H1 (cell line): Measurements from ENCODE around the gene SIRPB1. TPM values are rescaled to one million over a fixed set of nuclear protein-coding genes. Genes with fewer than 3 reads are reported as not detected.

Experiments used
- CTCF ChIA-PET: fragments of 300-600 bp; sonication (Branson Sonifier 250); formaldehyde crosslinking; loops from one replicate; lab custom pipeline; 2021; ENCODE audit not compliant: partially characterized antibody; lab: Charles Lee
- POLR2A ChIA-PET: fragments of 300-600 bp; sonication (Branson Sonifier 250); formaldehyde crosslinking; loops from one replicate; lab custom pipeline; 2021; ENCODE audit warnings: inconsistent platforms; ENCODE audit not compliant: partially characterized antibody; lab: Charles Lee
- DNase-seq, 2 experiments: peaks; one replicate each; pipeline versions ENCODE4 v3.0.0 to v3.0.0-alpha.2; 2010 to 2022; ENCODE audit warnings: low spot score in 2 of 2, low read depth in 1 of 2, mixed read lengths in 1 of 2
- FAIRE-seq: peaks from 2 replicates; lab custom pipeline; 2011; peaks lifted over from hg19 to GRCh38; lab: Jason Lieb, UNC
- H2AFZ ChIP-seq: 2 replicates; pipeline ENCODE4 v1.8.1; 2012; ENCODE audit warnings: low read length, inconsistent platforms
- H2AK5ac ChIP-seq: 2 replicates; pipeline ENCODE4 v1.6.1; 2013; ENCODE audit warnings: low read depth, low read length
- H2BK120ac ChIP-seq: replicated peaks from 2 replicates; pipeline ENCODE3; 2013; ENCODE audit warnings: low read depth, low read length, inconsistent platforms
- H2BK12ac ChIP-seq: 2 replicates; pipeline ENCODE4 v1.6.1; 2013; ENCODE audit warnings: low read depth, low read length
- H2BK15ac ChIP-seq: 2 replicates; pipeline ENCODE4 v1.6.1; 2013; ENCODE audit warnings: low read length
- H2BK20ac ChIP-seq: 2 replicates; pipeline ENCODE4 v1.6.1; 2013; ENCODE audit warnings: low read length
- H2BK5ac ChIP-seq: 2 replicates; pipeline ENCODE4 v1.6.1; 2013; ENCODE audit warnings: low read depth, low read length
- H3K14ac ChIP-seq: 2 replicates; pipeline ENCODE4 v1.6.1; 2013; ENCODE audit warnings: inconsistent platforms; ENCODE audit not compliant: insufficient read length
- H3K18ac ChIP-seq: 2 replicates; pipeline ENCODE4 v1.6.1; 2013; ENCODE audit warnings: low read length; ENCODE audit errors: extremely low read depth
- H3K23ac ChIP-seq: 2 replicates; pipeline ENCODE4 v1.6.1; 2013; ENCODE audit warnings: inconsistent platforms; ENCODE audit not compliant: insufficient read length
- H3K23me2 ChIP-seq: 2 replicates; pipeline ENCODE4 v1.6.1; 2013; ENCODE audit warnings: low read depth, low read length
- H3K27ac ChIP-seq: 2 replicates; pipeline ENCODE4 v1.6.1; 2011; ENCODE audit warnings: low read depth, low read length, inconsistent platforms
- H3K27me3 ChIP-seq, 4 experiments: replicated peaks in 1 of 4; 1 replicate in 1 of 4; 2 replicates in 3 of 4; pipeline versions ENCODE4 v1.6.1 to v1.8.1; 2011 to 2013; ENCODE audit warnings: low read length in 3 of 4, mild to moderate bottlenecking in 3 of 4, inconsistent platforms in 2 of 4, mixed read lengths in 2 of 4, moderate library complexity in 1 of 4; ENCODE audit not compliant: control insufficient read depth in 3 of 4, insufficient read depth in 3 of 4; ENCODE audit errors: extremely low read depth in 1 of 4
- H3K36me3 ChIP-seq, 4 experiments: 2 replicates each; pipeline versions ENCODE4 v1.6.1 to v1.8.1; 2011 to 2013; ENCODE audit warnings: mild to moderate bottlenecking in 4 of 4, low read length in 3 of 4, moderate library complexity in 2 of 4, control low read depth in 1 of 4, inconsistent platforms in 1 of 4; ENCODE audit not compliant: insufficient read depth in 4 of 4, control insufficient read depth in 2 of 4
- H3K4ac ChIP-seq: replicated peaks from 2 replicates; pipeline ENCODE3; 2013; ENCODE audit warnings: low read length, low read depth, mixed read lengths, inconsistent platforms; ENCODE audit not compliant: insufficient read length
- H3K4me1 ChIP-seq, 4 experiments: replicated peaks in 1 of 4; 1 replicate in 1 of 4; 2 replicates in 3 of 4; pipeline versions ENCODE4 v1.6.1 to v1.8.1; 2011 to 2013; ENCODE audit warnings: low read length in 3 of 4, inconsistent platforms in 2 of 4, mixed read lengths in 1 of 4; ENCODE audit not compliant: insufficient read depth in 4 of 4, control insufficient read depth in 3 of 4
- H3K4me2 ChIP-seq, 2 experiments: 2 replicates each; pipeline versions ENCODE4 v1.6.1 to v1.8.1; 2011 to 2013; ENCODE audit warnings: low read depth in 2 of 2, low read length in 2 of 2, control low read depth in 1 of 2, inconsistent platforms in 1 of 2, mild to moderate bottlenecking in 1 of 2; ENCODE audit not compliant: insufficient read depth in 1 of 2
- H3K4me3 ChIP-seq, 4 experiments: fragments of 200-600, 300-600 bp in 1 of 4; sonication (generic), shearing (Covaris generic), sonication (Bioruptor Twin) in 1 of 4; 2 replicates each; pipeline versions ENCODE4 v1.5.1 to v1.8.1; 2011 to 2016; ENCODE audit warnings: low read length in 4 of 4, low read depth in 3 of 4, control low read depth in 2 of 4, inconsistent platforms in 2 of 4, mild to moderate bottlenecking in 2 of 4, mixed read lengths in 1 of 4, moderate library complexity in 1 of 4; ENCODE audit not compliant: insufficient read depth in 2 of 4; ENCODE audit errors: extremely low read depth in 1 of 4
- H3K56ac ChIP-seq: replicated peaks from 2 replicates; pipeline ENCODE3; 2013; ENCODE audit warnings: low read depth, mild to moderate bottlenecking, mixed read lengths, low read length, inconsistent platforms; ENCODE audit not compliant: insufficient read length
- H3K79me1 ChIP-seq: 2 replicates; pipeline ENCODE4 v1.6.1; 2013; ENCODE audit warnings: low read depth, low read length, control low read depth
- H3K79me2 ChIP-seq, 2 experiments: 2 replicates each; pipeline versions ENCODE4 v1.6.1 to v1.8.1; 2012 to 2013; ENCODE audit warnings: low read length in 2 of 2, mild to moderate bottlenecking in 2 of 2, inconsistent platforms in 1 of 2; ENCODE audit not compliant: insufficient read depth in 2 of 2, control insufficient read depth in 1 of 2
- H3K9ac ChIP-seq, 4 experiments: replicated peaks in 1 of 4; 1 replicate in 1 of 4; 2 replicates in 3 of 4; pipeline versions ENCODE4 v1.6.1 to v1.8.1; 2011 to 2013; ENCODE audit warnings: low read depth in 3 of 4, low read length in 3 of 4, control low read depth in 2 of 4, mild to moderate bottlenecking in 2 of 4, moderate library complexity in 2 of 4, inconsistent platforms in 1 of 4; ENCODE audit errors: extremely low read depth in 1 of 4
- H3K9me3 ChIP-seq, 2 experiments: 2 replicates each; pipeline versions ENCODE4 v1.6.1 to v1.8.1; 2012 to 2013; ENCODE audit warnings: mild to moderate bottlenecking in 2 of 2, moderate library complexity in 2 of 2, control low read depth in 1 of 2, inconsistent platforms in 1 of 2, low read depth in 1 of 2, low read length in 1 of 2, mixed read lengths in 1 of 2; ENCODE audit not compliant: insufficient read depth in 2 of 2
- H4K20me1 ChIP-seq, 2 experiments: replicated peaks in 1 of 2; 2 replicates each; pipeline versions ENCODE3 to v1.8.1; 2011 to 2013; ENCODE audit warnings: inconsistent platforms in 2 of 2, low read length in 2 of 2, mild to moderate bottlenecking in 1 of 2; ENCODE audit not compliant: insufficient read depth in 2 of 2, control insufficient read depth in 1 of 2
- H4K5ac ChIP-seq: 2 replicates; pipeline ENCODE4 v1.6.1; 2013; ENCODE audit warnings: low read length, low read depth, mixed read lengths, inconsistent platforms; ENCODE audit not compliant: insufficient read length
- H4K8ac ChIP-seq: 2 replicates; pipeline ENCODE4 v1.8.0; 2013; ENCODE audit warnings: mild to moderate bottlenecking, moderate library complexity, low read length, inconsistent platforms; ENCODE audit not compliant: insufficient read depth; ENCODE audit errors: extremely low read depth
- H4K91ac ChIP-seq: replicated peaks from 2 replicates; pipeline ENCODE3; 2013; ENCODE audit warnings: low read length, mixed read lengths, inconsistent platforms; ENCODE audit not compliant: insufficient read length
- BCL11A ChIP-seq, 2 experiments: IDR thresholded peaks; one replicate each; pipeline ENCODE4 v1.6.1; 2011; ENCODE audit warnings: low read depth in 2 of 2, low read length in 2 of 2, mild to moderate bottlenecking in 2 of 2
- CBX8 ChIP-seq: fragments of 300-800, 300-1000 bp; sonication (generic); IDR thresholded peaks from 2 replicates; pipeline ENCODE4 v1.7.1; 2016; ENCODE audit warnings: low read depth, low read length, borderline replicate concordance
- CHD1 ChIP-seq: IDR thresholded peaks from 2 replicates; pipeline ENCODE4 v1.6.1; 2012; ENCODE audit warnings: low read depth, low read length, improper control_type of control experiment
- EZH2 ChIP-seq: fragments of 200-600 bp; sonication (generic); IDR thresholded peaks from 2 replicates; pipeline ENCODE4 v1.7.1; 2012; ENCODE audit warnings: low read depth, mild to moderate bottlenecking, moderate library complexity, low read length, inconsistent platforms; ENCODE audit not compliant: severe bottlenecking
- PHF8 ChIP-seq: fragments of 200-600 bp; sonication (generic); conservative IDR thresholded peaks from 2 replicates; pipeline ENCODE4 v1.7.1; 2012; ENCODE audit warnings: low read depth, mild to moderate bottlenecking, inconsistent platforms, low read length, moderate library complexity
- SIN3A ChIP-seq, 2 experiments: IDR thresholded peaks in 1 of 2; conservative IDR thresholded peaks in 1 of 2; 2 replicates each; pipeline ENCODE4 v1.6.1; 2011 to 2012; ENCODE audit warnings: low read length in 2 of 2, improper control_type of control experiment in 1 of 2, low read depth in 1 of 2, mild to moderate bottlenecking in 1 of 2
- SP4 ChIP-seq: IDR thresholded peaks from 2 replicates; pipeline ENCODE4 v1.6.1; 2012; ENCODE audit warnings: low read length, inconsistent platforms
- SRF ChIP-seq: IDR thresholded peaks from 2 replicates; pipeline ENCODE4 v1.6.1; 2011; ENCODE audit warnings: mild to moderate bottlenecking, low read depth, low read length, moderate library complexity
- TAF7 ChIP-seq: optimal IDR thresholded peaks from 2 replicates; pipeline ENCODE3; 2011; ENCODE audit warnings: low read depth, mild to moderate bottlenecking, inconsistent platforms, low read length, moderate library complexity, borderline replicate concordance
- WGBS, 2 experiments: shearing (Covaris generic) in 1 of 2; methylation state at CpG; one replicate each; pipeline versions ENCODE4 v1.1.6 to v1.1.7; 2013 to 2015; ENCODE audit warnings: low lambda C conversion rate in 2 of 2, mixed read lengths in 2 of 2, inconsistent platforms in 1 of 2, low coverage in 1 of 2, missing lambda C conversion rate in 1 of 2; ENCODE audit not compliant: insufficient replicate concordance in 2 of 2, insufficient coverage in 1 of 2, insufficient read length in 1 of 2; ENCODE audit errors: extremely low coverage in 1 of 2, missing lambda C conversion rate in 1 of 2; 5-methylcytosine and 5-hydroxymethylcytosine counted together
- polyA plus RNA-seq, 7 experiments: library from polyadenylated mRNA; depleted of rRNA in 3 of 7; stranded (reverse) in 5 of 7; unstranded in 2 of 7; fragments of >200 nt in 5 of 7; fragments of 200-250 nt in 2 of 7; gene quantifications; 1 replicate in 5 of 7; 2 replicates in 1 of 7; 4 replicates in 1 of 7; pipeline versions ENCODE4 v1.2.1 to v1.2.3, GENCODE V29; 2011 to 2013; ENCODE audit warnings: missing spikeins in 2 of 7, mixed read lengths in 2 of 7
- total RNA-seq: library from RNA; stranded (reverse); fragmentation: NEBNext Ultra II Directional; extraction: Animal tissue kit (Norgen Biotek cat#: 25700); gene quantifications from 2 replicates; pipeline ENCODE4 v1.2.1, GENCODE V29; 2021
- TF ChIP-seq, protein P1 (sequence below), 3 experiments: IDR thresholded peaks; 1 replicate in 2 of 3; 2 replicates in 1 of 3; pipeline versions ENCODE4 v1.5.1 to v1.6.1; 2011; ENCODE audit warnings: low read length in 3 of 3, mild to moderate bottlenecking in 3 of 3, inconsistent platforms in 2 of 3, low read depth in 1 of 3, moderate library complexity in 1 of 3; ENCODE audit not compliant: insufficient read depth in 1 of 3; ENCODE audit errors: control extremely low read depth in 1 of 3

Gene SIRPB1
- total and polyA plus RNA-seq, 2 of the 8 experiments (the other 6 are each of a cell fraction or from before 2014, with no cell fraction given) = 0.14 to 0.99 TPM

DNA sequence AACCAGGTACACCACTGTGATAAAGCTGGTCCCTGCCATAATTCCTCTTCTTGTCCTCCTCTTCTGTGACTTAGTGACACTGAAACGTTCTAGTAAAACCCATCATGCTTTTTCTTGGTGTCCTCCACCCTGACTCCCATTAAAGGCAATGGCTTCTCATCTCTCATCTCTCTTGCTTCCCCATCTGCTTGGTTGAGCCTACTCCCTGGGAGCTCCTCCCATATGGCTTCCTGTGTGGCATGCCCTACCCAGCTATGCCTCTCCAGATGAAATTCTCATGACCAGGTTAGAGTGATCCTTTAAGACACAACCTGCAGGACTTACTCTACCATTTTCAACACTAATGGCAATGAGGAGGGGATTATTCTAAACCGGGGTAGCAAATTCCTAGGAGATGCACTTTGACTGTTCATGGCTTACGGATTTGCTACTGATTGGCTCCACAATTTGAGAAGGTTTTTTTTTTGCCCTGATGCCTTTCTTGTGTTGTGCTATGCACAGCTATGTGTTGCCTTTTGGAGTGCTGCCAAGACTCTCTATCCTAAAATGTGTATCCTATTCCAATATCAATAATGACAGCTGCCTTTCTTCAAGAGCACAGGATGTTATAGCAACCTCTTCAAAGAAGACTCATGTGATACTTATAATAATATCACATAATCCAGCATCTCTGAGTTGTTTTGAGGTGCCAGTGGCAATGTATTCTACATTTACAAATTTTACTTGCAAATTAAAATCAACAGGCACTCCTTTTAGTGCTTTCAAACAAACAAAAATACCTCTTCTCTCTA, 31.7 kb upstream of the SIRPB1 start:
- no peak overlapping the region for H3K18ac ChIP-seq
- no peak for TF ChIP-seq EZH2
- no peak for TF ChIP-seq PHF8
- no peak for TF ChIP-seq SRF
- TF ChIP-seq SP4 = no peak
- no peak for TF ChIP-seq BCL11A (IDR thresholded peaks at IDR 0.05; ENCODE audit: low read depth in 2 of 2, low read length in 2 of 2)
- TF ChIP-seq, protein P1, sequence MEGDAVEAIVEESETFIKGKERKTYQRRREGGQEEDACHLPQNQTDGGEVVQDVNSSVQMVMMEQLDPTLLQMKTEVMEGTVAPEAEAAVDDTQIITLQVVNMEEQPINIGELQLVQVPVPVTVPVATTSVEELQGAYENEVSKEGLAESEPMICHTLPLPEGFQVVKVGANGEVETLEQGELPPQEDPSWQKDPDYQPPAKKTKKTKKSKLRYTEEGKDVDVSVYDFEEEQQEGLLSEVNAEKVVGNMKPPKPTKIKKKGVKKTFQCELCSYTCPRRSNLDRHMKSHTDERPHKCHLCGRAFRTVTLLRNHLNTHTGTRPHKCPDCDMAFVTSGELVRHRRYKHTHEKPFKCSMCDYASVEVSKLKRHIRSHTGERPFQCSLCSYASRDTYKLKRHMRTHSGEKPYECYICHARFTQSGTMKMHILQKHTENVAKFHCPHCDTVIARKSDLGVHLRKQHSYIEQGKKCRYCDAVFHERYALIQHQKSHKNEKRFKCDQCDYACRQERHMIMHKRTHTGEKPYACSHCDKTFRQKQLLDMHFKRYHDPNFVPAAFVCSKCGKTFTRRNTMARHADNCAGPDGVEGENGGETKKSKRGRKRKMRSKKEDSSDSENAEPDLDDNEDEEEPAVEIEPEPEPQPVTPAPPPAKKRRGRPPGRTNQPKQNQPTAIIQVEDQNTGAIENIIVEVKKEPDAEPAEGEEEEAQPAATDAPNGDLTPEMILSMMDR (IDR thresholded peaks at IDR 0.05; ENCODE audit: control extremely low read depth in 1 of 3, insufficient read depth in 1 of 3, low read depth in 1 of 3, low read length in 3 of 3) = no peak
- no peak for TF ChIP-seq CBX8
- TF ChIP-seq TAF7 = no peak
- no peak for TF ChIP-seq SIN3A (conservative IDR thresholded peaks at IDR 0.05 in 1 of 2, IDR thresholded peaks at IDR 0.05 in 1 of 2; ENCODE audit: low read depth in 1 of 2, low read length in 2 of 2)
- no peak for TF ChIP-seq CHD1

More for the DNA sequence above, 31.7 kb upstream of the SIRPB1 start:
- POLR2A ChIA-PET = no interaction called here
- no peak for DNase-seq
- Histone ChIP-seq H3K27me3 (no peaks in the 10 kb centered on the region), H3K4ac (no peak overlapping the region), H3K56ac (no peak overlapping the region), H4K91ac (no peak overlapping the region), H2BK12ac (no peak overlapping the region), H2BK20ac (no peak overlapping the region), H3K23ac (no peak overlapping the region), H2BK5ac (no peak overlapping the region), H3K79me1 (no peaks in the 10 kb centered on the region), H4K20me1 (no peaks in the 10 kb centered on the region), H3K9me3 (no peaks in the 10 kb centered on the region), H4K5ac (no peak overlapping the region), H3K4me3 (no peak overlapping the region), H3K79me2 (no peaks in the 10 kb centered on the region), H2AFZ (peak overlapping the region; percentile 22; the same call in 1 of the 2 replicates), H2BK120ac (no peak overlapping the region), H4K8ac (no peak overlapping the region), H2AK5ac (no peak overlapping the region), H3K9ac (no peak overlapping the region), H3K14ac (no peak overlapping the region), H2BK15ac (no peak overlapping the region), H3K27ac (no peak overlapping the region), H3K4me2 (no peak overlapping the region), H3K23me2 (no peaks in the 10 kb centered on the region), H3K4me1 (no peaks in the 10 kb centered on the region), H3K36me3 (no peaks in the 10 kb centered on the region)
- WGBS, 2 experiments = 75% methylated on average over 3 of the region's 3 CpGs; no CpG with 5 or more reads in 1 of the 2 experiments
- no peak for FAIRE-seq
- CTCF ChIA-PET = interaction anchor here (1.0 to 1.8 kb wide), 2 partner anchors 15 to 114 kb away, joined by 3 to 5 read pairs; no protein-coding TSS in a partner anchor
